Measurements from ENCODE around the gene FN1.
"Not testable (repeated sequence)": the region's sequence is repeated elsewhere in the genome, so short reads cannot be mapped to it uniquely, and the experiment has no call there.

The FN1 gene

DNA sequence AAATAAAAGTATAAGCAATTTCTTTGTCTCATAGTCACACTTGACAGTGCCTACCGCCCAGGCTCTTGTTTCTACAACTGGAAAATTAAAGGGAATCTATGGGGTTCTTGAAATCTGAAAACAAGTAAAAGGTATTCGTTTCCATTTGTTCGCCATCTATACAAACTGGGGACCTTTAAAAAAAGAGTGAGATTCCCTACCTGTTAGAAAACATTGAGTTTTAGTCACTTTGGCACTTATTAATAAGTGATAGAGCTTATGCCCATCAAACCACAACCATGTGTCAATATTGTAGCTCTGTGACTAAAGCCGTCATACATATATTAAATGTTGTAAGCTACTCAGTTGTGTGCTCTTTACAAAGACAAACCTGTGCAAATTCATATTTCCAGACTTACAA lies 13.2 kb downstream of the FN1 start:
- no peak for DNase-seq (ENCODE audit: low spot score)

DNA sequence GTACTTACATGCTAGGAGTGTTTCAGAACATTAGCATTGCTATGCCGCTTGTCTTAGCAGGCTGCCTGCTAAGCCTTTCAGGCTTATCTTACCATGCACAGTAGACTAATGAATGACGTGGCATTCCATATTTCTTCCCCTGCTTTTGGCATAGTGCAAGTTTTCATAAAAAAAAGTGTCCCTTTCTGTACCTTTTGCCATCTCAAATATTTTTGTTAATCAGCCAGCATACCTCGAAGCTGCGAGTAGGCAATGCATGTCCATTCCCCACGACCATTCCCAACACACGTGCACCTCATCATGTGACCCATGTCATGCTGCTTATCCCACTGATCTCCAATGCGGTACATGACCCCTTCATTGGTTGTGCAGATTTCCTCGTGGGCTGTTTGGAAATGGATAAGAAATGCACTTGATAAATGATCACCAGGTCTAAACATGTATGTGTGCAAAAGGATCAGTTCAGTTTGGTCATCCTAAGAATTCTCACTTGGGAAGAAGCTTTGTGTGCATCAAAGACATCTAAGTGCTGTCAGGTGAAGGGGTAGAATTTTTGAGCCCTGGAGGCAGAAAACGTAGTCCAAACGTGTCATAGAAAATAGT lies 13.9 kb downstream of the FN1 start:
- no peak for DNase-seq (ENCODE audit: low spot score)

- no peak for DNase-seq (ENCODE audit: low spot score)
These were observed 15.4 kb downstream of the FN1 start for GRCh38 chr2:215420471-215420935.

DNA sequence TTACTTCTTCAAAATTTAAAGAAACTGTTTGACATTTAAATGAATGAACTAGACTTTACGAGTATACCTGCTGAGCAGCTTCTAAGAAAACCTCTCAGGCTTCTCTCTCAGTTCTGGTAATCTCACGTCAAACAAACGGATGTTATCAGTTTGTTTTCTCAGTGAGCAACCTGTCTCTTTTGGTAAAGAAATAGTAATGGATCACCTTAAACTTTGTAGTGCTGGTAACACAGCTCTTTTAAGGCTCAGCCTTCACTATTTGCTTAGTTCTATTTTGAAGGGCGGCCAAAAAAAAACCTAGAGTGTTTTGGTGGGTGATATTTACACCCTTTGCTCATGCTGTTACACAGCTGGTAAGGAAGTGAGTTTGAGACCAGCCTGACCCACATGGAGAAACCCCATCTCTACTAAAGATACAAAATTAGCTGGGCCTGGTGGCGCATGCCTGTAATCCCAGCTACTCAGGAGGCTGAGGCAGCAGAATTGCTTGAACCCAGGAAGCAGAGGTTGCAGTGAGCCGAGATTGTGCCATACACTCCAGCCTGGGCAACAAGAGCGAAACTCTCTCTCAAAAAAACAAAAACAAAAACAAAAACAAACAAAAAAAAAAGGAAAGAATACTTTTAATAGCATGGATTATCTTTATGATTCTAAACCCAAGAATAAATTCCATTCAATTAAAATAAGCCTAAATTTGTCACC lies 15.9 kb downstream of the FN1 start:
- no peak for DNase-seq (ENCODE audit: low spot score)

- no peak for DNase-seq (ENCODE audit: low spot score)
These were observed 16.8 kb downstream of the FN1 start for GRCh38 chr2:215419113-215419512.

GRCh38 chr2:215418064-215418963 lies 17.6 kb downstream of the FN1 start:
- DNase-seq (ENCODE audit: low spot score) = no peak

GRCh38 chr2:215417400-215417951 lies 18.4 kb downstream of the FN1 start:
- no peak for DNase-seq (ENCODE audit: low spot score)

- no peak for DNase-seq (ENCODE audit: low spot score)
These were observed 19.2 kb downstream of the FN1 start for GRCh38 chr2:215416656-215417055.

DNA sequence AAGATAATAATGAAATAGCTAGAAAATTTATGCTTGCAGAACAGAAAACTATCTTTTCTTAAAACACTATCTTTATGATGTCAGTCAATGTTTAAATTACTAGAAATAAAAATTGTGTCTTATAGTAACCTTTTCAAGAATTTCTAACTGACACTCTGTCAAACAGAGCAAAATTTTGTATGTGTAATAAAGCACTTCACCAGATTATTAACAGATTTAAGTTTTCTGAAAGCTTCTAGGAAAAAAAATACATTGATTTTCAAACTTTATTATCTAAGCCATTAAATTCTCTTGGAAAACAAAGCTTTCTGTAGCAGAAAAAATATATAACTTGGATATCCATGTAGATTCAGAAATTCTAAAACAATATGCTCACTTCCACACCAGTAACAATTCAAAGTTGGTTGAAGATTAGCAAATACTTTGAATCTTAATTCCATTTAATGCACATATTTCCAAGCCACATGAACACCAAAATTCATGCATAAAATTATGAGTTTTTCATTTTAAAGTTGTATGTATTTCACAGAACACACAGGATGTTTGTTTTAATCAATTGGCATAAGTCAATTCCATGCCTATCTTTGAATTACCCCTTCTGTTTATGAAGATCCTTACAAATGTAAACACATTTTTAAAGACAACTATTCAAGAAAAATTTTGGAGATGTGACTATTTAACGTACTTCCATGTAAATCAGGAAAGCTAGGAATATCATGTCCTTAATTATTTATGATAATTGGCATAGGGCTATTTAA lies 19.9 kb downstream of the FN1 start:
- no peak for DNase-seq (ENCODE audit: low spot score)

DNA sequence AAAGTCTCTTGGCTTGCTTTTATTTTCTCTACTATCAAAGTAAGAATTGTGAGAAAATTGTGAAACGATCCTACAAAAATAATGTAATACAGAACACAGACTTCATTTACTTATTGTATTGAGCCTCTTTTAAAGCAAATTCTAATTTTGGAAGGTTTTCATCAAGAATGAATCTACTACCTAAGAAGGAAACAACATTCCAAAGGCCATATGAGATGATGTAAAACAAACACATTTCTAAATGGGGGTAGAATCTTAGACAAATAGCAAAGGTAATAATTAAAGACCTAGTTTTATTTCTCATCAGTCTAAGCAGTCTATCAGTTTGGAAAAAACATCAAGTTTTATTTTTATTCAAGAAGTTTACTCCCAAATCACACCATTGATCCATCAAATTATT lies 20.6 kb downstream of the FN1 start:
- no peak for DNase-seq (ENCODE audit: low spot score)

DNA sequence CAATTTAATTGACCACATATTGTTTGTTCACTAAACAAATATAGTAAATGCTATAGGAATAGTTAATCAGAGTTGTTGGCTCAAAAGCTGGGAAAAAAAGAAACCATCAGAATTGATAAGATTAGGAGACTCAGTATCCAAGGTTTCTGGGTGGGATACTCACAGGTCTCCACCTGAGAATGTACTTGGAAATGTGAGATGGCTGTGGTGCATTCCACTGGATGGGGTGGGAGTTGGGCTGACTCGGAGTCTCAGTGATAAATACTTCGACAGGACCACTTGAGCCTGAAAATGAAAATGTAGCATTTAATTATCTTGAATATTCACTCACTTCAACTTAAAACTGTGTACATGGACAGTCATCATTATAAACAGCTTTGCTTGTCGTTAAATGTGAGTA lies 21.2 kb downstream of the FN1 start:
- DNase-seq (ENCODE audit: low spot score) = no peak

DNA sequence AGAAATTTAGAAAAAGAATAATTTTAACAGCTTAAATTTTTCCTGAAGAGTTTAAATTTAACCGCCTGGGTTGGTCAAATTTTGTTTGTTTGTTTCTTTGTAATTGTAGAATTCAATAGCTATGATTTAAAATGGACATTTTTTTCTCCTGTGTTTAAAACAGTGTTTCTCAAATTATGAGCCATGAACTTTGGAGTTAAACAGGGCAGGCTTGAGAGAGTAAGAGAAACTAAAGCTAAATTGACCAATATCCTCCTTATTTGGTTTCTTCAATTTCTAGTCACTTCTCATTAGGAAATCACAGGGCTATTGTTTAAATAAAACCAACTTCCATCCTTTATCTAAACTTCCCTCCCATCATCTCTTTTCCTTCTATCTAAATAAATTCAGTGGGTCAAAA lies 21.9 kb downstream of the FN1 start:
- DNase-seq (ENCODE audit: low spot score) = no peak

- DNase-seq (ENCODE audit: low spot score) = no peak
These were observed 22.4 kb downstream of the FN1 start for GRCh38 chr2:215413484-215413777.

- no peak for DNase-seq (ENCODE audit: low spot score)
These were observed 23.7 kb downstream of the FN1 start for GRCh38 chr2:215411941-215412743.

- DNase-seq (ENCODE audit: low spot score) = no peak
These were observed 25.0 kb downstream of the FN1 start for GRCh38 chr2:215410932-215411285.

- not testable (repeated sequence) for DNase-seq (ENCODE audit: low spot score)
These were observed 25.5 kb downstream of the FN1 start for GRCh38 chr2:215410181-215410931.

- DNase-seq (ENCODE audit: low spot score) = no peak
These were observed 26.3 kb downstream of the FN1 start for GRCh38 chr2:215409331-215410127.

GRCh38 chr2:215408441-215408840 lies 27.4 kb downstream of the FN1 start:
- not testable (repeated sequence) for DNase-seq (ENCODE audit: low spot score)

DNA sequence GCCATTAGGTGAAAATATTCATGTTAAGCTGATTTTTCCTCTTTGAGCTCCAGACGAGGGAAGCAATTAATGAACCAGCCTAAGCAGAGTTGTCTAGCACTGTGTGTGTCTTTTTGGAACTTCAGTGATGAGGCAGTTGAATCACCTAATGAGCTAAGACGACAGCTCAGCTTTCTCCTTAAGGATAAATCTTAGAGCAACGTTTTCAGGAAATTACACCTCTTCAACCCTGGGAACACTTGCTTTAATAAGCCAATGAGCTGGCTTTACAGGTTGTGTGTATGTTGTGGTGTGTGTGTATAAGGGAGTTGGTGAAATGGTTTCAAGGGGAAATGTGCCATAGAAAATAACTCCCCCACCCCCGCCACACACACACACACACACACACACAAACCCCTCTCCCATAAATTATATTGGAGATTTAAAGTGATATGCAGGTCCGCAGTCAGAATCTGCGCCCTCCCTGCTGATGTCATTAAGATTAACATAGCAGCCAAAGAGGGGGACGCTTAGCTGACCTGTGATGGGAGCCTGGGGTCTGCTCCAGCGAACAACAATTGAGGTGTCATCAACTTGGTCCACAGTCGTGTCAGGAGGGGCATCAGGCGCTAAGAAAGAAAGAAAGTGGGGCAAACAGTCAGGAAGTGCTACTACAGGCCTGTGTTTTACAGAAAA lies 28.1 kb downstream of the FN1 start:
- DNase-seq (ENCODE audit: low spot score) = no peak
